Right lobe of liver (tissue), 6 donors: Measurements from ENCODE around the gene RAB36. TPM values are rescaled to one million over a fixed set of nuclear protein-coding genes. Genes with fewer than 3 reads are reported as not detected.
A peak's percentile ranks its signal among the peaks of the same experiment; 100 is the strongest.

Experiments used
- ATAC-seq, 4 donors: fragments of 200-7000 bp; cut with Tn5 transposase; one replicate each; pipeline ENCODE4 v1.9.1; 2020; ENCODE audit warnings: mild to moderate bottlenecking in 4 of 4, moderate library complexity in 4 of 4
- DNase-seq, 3 donors: peaks; one replicate each; pipeline ENCODE4 v3.0.0-alpha.2; 2020
- H3K27ac ChIP-seq, 3 donors: fragments of 200-600 bp; one replicate each; pipeline ENCODE4 v1.8.0; 2022
- H3K27me3 ChIP-seq, 2 donors: fragments of 200-600 bp; one replicate each; pipeline ENCODE4 v1.8.0; 2022
- H3K36me3 ChIP-seq, 4 donors: fragments of 200-600 bp; sonication (generic) in 1 of 4; one replicate each; pipeline versions ENCODE4 v1.5.1 to v1.8.0; 2017 to 2022; ENCODE audit warnings: control low read depth in 1 of 4
- H3K4me1 ChIP-seq, 4 donors: fragments of 200-600 bp; sonication (generic) in 1 of 4; one replicate each; pipeline versions ENCODE4 v1.5.1 to v1.8.0; 2017 to 2022; ENCODE audit warnings: control low read depth in 1 of 4
- H3K4me3 ChIP-seq, 3 donors: fragments of 200-600 bp; one replicate each; pipeline ENCODE4 v1.8.0; 2022
- H3K9me3 ChIP-seq, 4 donors: fragments of 200-600 bp; sonication (generic) in 1 of 4; one replicate each; pipeline versions ENCODE4 v1.5.1 to v1.8.0; 2017 to 2022; ENCODE audit warnings: control low read depth in 1 of 4
- CTCF ChIP-seq, 4 donors: fragments of 200-600 bp in 3 of 4; fragments of 450-650 bp in 1 of 4; IDR thresholded peaks; one replicate each; pipeline versions ENCODE4 v1.5.1 to v1.8.0; 2016 to 2022; ENCODE audit warnings: antibody characterized with exemption in 4 of 4, mild to moderate bottlenecking in 2 of 4
- POLR2A ChIP-seq: fragments of 450-650 bp; IDR thresholded peaks from one replicate; pipeline ENCODE4 v1.6.1; 2017; ENCODE audit warnings: antibody characterized with exemption, mild to moderate bottlenecking
- WGBS: methylation state at CpG from one replicate; pipeline ENCODE4 v1.1.6; 2018; ENCODE audit warnings: low coverage, low lambda C conversion rate; ENCODE audit not compliant: insufficient coverage; ENCODE audit errors: missing lambda C conversion rate; 5-methylcytosine and 5-hydroxymethylcytosine counted together
- intact Hi-C, 2 donors: fragments of 100-400 bp; cut with DNase I; formaldehyde crosslinking; loops; one replicate each; pipeline versions ENCODE4 v1.11.2 to v1.14.1; 2022
- total RNA-seq, 6 experiments: library from RNA; depleted of rRNA in 2 of 6; stranded (reverse); fragments of >200 nt in 2 of 6; fragmentation: NEBNext Ultra II Directional in 3 of 6; extraction: Animal tissue kit (Norgen Biotek cat#: 25700) in 3 of 6; gene quantifications; one replicate each; pipeline versions ENCODE4 v1.1.0 to v1.2.4, GENCODE V29; 2016 to 2023
- donor health status: DM: no; HTN: yes; CAD: no.
- donor health status: DM: no; HTN: no; CAD: no.
- donor health status: DM: no; HTN: no; CAD: no.
- donor health status: DM: no; HTN: yes; CAD: no.
- donor health status: DM: no; HTN: yes; CAD: no.

RAB36 gene
- total RNA-seq, 6 experiments from 2014 or later: 0.07 to 0.65 (median 0.19) TPM

GRCh38 chr22:23210428-23211170, 65.3 kb downstream of the RAB36 start:
- intact Hi-C loops: no loop called here
- Histone ChIP-seq H3K4me3 (no peak overlapping the region), H3K4me1 (peaks cover 0 to 9% (median 2%) of the 10 kb centered on the region in 4 donors), H3K27me3 (no peaks in the 10 kb centered on the region), H3K36me3 (no peaks in the 10 kb centered on the region), H3K27ac (no peak overlapping the region), H3K9me3 (no peaks in the 10 kb centered on the region)
- TF ChIP-seq CTCF (IDR thresholded peaks at IDR 0.05) (no peak), POLR2A (no peak)
- no peak for ATAC-seq
- WGBS: 70% methylated on average over 4 of the region's 6 CpGs
- DNase-seq: no peak

- 100% methylated on average over 2 of the region's 3 CpGs for WGBS
- no peak overlapping the region for H3K4me3 ChIP-seq
- no peaks in the 10 kb centered on the region for H3K27me3 ChIP-seq
- H3K9me3 ChIP-seq: no peaks in the 10 kb centered on the region
- no peaks in the 10 kb centered on the region for H3K36me3 ChIP-seq
- intact Hi-C loops: no loop called here
- ATAC-seq (no peak), DNase-seq (no peak)
- peaks cover 0 to 13% (median 2%) of the 10 kb centered on the region in 4 donors for H3K4me1 ChIP-seq
- no peak for TF ChIP-seq POLR2A
- no peak for TF ChIP-seq CTCF (IDR thresholded peaks at IDR 0.05)
- H3K27ac ChIP-seq: no peak overlapping the region
Measured at GRCh38 chr22:23211622-23212021, 66.3 kb downstream of the RAB36 start.

DNA sequence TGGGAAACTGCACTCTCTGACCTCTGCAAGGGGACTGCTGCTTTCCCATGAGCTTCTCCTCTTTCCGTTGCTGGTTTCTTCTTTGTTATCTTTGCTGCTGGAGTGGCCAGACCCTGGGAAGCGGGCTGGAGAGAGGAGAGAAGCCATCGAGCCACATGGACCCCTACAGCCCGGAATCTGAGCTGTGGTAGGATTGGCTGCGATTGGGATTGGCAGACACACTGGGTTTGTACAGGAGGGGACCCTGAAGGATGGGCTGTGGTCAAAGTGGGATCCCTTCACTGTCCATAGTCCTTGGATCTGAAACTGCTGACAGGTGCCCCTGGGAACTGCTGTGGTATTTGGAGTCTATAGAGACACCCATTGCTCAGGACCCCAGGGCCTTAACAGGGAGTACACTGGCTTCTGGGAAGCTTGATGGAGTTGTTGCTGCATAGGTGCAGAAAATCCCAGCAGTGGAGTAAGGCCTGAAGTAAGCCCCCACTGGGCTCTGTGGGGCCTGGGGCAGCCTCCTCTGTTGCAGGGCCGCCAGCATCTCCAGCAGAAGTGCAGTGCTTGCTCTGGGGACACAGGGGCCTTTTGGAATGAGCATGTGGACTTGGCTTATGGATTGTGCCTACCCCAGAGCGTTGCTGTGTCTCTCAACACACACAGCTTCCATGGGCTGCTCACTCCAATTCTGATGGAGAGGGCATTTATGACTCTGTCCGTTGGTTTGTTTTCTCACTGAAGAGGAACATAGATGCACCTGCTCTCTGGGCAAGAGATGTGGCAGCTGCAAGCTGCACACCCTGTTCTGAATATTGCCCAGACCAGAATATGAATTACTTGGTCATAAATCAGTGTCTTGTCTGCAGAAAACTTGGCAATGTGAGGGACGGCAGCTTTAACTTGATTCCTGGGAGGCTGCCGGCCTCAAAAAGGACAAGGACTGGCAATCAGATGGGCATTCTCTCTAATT, 67.1 kb downstream of the RAB36 start:
- H3K27me3 ChIP-seq: no peaks in the 10 kb centered on the region
- no peak for ATAC-seq
- TF ChIP-seq CTCF (IDR thresholded peaks at IDR 0.05) (no peak), POLR2A (no peak)
- peaks cover 0 to 20% (median 6%) of the 10 kb centered on the region in 4 donors for H3K4me1 ChIP-seq
- WGBS: 70% methylated on average over 2 of the region's 10 CpGs
- no peak overlapping the region for H3K27ac ChIP-seq
- DNase-seq: peak in 1 of 3 donors; percentile 8
- no peak overlapping the region for H3K4me3 ChIP-seq
- H3K9me3 ChIP-seq: no peaks in the 10 kb centered on the region
- intact Hi-C loops: no loop called here
- H3K36me3 ChIP-seq: no peaks in the 10 kb centered on the region

DNA sequence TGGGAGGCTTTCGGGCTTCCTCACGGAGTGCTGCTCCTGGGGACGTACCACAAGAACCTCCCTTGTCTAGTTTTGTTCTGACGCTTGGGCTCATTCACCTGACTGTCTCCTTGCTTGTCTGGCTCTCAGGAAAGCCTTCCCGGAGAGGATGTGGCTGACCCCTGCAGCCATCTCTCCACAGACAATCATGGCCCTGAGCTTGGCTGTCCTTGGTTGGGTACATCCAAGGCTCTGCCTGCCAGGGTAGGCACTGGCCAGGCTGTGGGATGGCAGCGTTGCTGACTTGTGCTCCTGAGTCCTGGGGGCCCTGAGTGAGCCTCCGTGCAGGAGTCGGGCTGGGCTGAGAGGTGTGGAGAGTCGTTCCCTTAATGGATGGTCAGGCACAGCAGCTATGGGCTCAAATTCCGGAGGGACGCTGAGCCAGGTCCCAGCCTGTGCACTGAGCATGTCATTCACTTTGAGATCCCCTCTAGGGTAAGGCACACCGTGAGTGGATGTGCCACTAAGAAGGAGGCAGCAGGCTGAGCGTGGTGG, 67.8 kb downstream of the RAB36 start:
- Histone ChIP-seq H3K4me1 (peaks cover 0 to 28% (median 7%) of the 10 kb centered on the region in 4 donors), H3K9me3 (no peaks in the 10 kb centered on the region), H3K27me3 (no peaks in the 10 kb centered on the region), H3K36me3 (no peaks in the 10 kb centered on the region), H3K27ac (no peak overlapping the region), H3K4me3 (no peak overlapping the region)
- no peak for TF ChIP-seq CTCF (IDR thresholded peaks at IDR 0.05)
- TF ChIP-seq POLR2A: no peak
- intact Hi-C loops: no loop called here
- DNase-seq (peak in 1 of 3 donors; percentile 16), ATAC-seq (no peak)
- WGBS: no CpG with 5 or more reads among the region's 13 CpGs
